Measurements from ENCODE around the gene ICOSLG. TPM values are rescaled to one million over a fixed set of nuclear protein-coding genes. Genes with fewer than 3 reads are reported as not detected.

ICOSLG gene
- total and polyA plus RNA-seq, 4 donors = 1.6 to 4.0 (median 2.7) TPM

GRCh38 chr21:44260791-44261631 is 20.3 kb upstream of the ICOSLG start:
- Histone ChIP-seq H3K27ac (ENCODE audit: low read depth in 1 of 2, low read length in 1 of 2) (no peak overlapping the region), H3K36me3 (ENCODE audit: control insufficient read depth in 4 of 4, insufficient read depth in 4 of 4, low read length in 4 of 4) (no peaks in the 10 kb centered on the region), H3K4me3 (no peak overlapping the region), H3K27me3 (ENCODE audit: control insufficient read depth in 3 of 3, insufficient read depth in 3 of 3, low read length in 2 of 3) (no peaks in the 10 kb centered on the region), H3K4me1 (ENCODE audit: control insufficient read depth in 5 of 5, insufficient read depth in 5 of 5, low read length in 5 of 5) (peaks cover 0 to 5% (median 0%) of the 10 kb centered on the region in 5 donors), H3K9ac (ENCODE audit: insufficient read depth in 1 of 2, low read length in 2 of 2) (no peak overlapping the region), H3K9me3 (ENCODE audit: control insufficient read depth in 4 of 4, insufficient read depth in 3 of 4, low read length in 3 of 4) (peaks cover 0 to 7% (median 0%) of the 10 kb centered on the region in 4 donors)
- DNase-seq (no peak), ATAC-seq (ENCODE audit: insufficient read depth, low FRiP score) (no peak)
- no peak for TF ChIP-seq CTCF (IDR thresholded peaks at IDR 0.05; ENCODE audit: control extremely low read depth, extremely low read depth)
- 84 to 89% methylated on average over 19 of the region's 19 CpGs for WGBS, 2 donors

- DNase-seq (no peak), ATAC-seq (ENCODE audit: insufficient read depth, low FRiP score) (no peak)
- Histone ChIP-seq H3K36me3 (ENCODE audit: control insufficient read depth in 4 of 4, insufficient read depth in 4 of 4, low read length in 4 of 4) (no peaks in the 10 kb centered on the region), H3K4me3 (no peak overlapping the region), H3K9me3 (ENCODE audit: control insufficient read depth in 4 of 4, insufficient read depth in 3 of 4, low read length in 3 of 4) (peaks cover 0 to 7% (median 0%) of the 10 kb centered on the region in 4 donors), H3K27me3 (ENCODE audit: control insufficient read depth in 3 of 3, insufficient read depth in 3 of 3, low read length in 2 of 3) (no peaks in the 10 kb centered on the region), H3K27ac (ENCODE audit: low read depth in 1 of 2, low read length in 1 of 2) (no peak overlapping the region), H3K4me1 (ENCODE audit: control insufficient read depth in 5 of 5, insufficient read depth in 5 of 5, low read length in 5 of 5) (peaks cover 0 to 5% (median 0%) of the 10 kb centered on the region in 5 donors), H3K9ac (ENCODE audit: insufficient read depth in 1 of 2, low read length in 2 of 2) (no peak overlapping the region)
- TF ChIP-seq CTCF (IDR thresholded peaks at IDR 0.05; ENCODE audit: control extremely low read depth, extremely low read depth) = no peak
- WGBS, 2 donors = 60 to 72% methylated on average over 4 of the region's 4 CpGs
These were observed 19.3 kb upstream of the ICOSLG start for GRCh38 chr21:44260066-44260465.

- DNase-seq = no peak
These were observed 18.5 kb upstream of the ICOSLG start for GRCh38 chr21:44259082-44259705.

More at GRCh38 chr21:44259082-44259705, 18.5 kb upstream of the ICOSLG start:
- H3K36me3 ChIP-seq (ENCODE audit: control insufficient read depth in 4 of 4, insufficient read depth in 4 of 4, low read length in 4 of 4) = no peaks in the 10 kb centered on the region
- no peaks in the 10 kb centered on the region for H3K27me3 ChIP-seq (ENCODE audit: control insufficient read depth in 3 of 3, insufficient read depth in 3 of 3, low read length in 2 of 3)
- peaks cover 0 to 7% (median 0%) of the 10 kb centered on the region in 4 donors for H3K9me3 ChIP-seq (ENCODE audit: control insufficient read depth in 4 of 4, insufficient read depth in 3 of 4, low read length in 3 of 4)
- peaks cover 0 to 9% (median 0%) of the 10 kb centered on the region in 5 donors for H3K4me1 ChIP-seq (ENCODE audit: control insufficient read depth in 5 of 5, insufficient read depth in 5 of 5, low read length in 5 of 5)
- no peak for ATAC-seq (ENCODE audit: insufficient read depth, low FRiP score)
- TF ChIP-seq CTCF (IDR thresholded peaks at IDR 0.05; ENCODE audit: control extremely low read depth, extremely low read depth) = no peak
- no peak overlapping the region for H3K4me3 ChIP-seq
- WGBS, 2 donors = 88 to 91% methylated on average over 22 of the region's 22 CpGs
- H3K9ac ChIP-seq (ENCODE audit: insufficient read depth in 1 of 2, low read length in 2 of 2) = no peak overlapping the region
- H3K27ac ChIP-seq (ENCODE audit: low read depth in 1 of 2, low read length in 1 of 2) = no peak overlapping the region

All from lung (tissue), 12 donors.